ENCODE data around the gene PARG. TPM values are rescaled to one million over a fixed set of nuclear protein-coding genes. Genes with fewer than 3 reads are reported as not detected.
"Not testable (repeated sequence)": the region's sequence is repeated elsewhere in the genome, so short reads cannot be mapped to it uniquely, and the experiment has no call there.

Gene PARG
- total RNA-seq, 1 donor from 2014 or later = 67.2 TPM

DNA sequence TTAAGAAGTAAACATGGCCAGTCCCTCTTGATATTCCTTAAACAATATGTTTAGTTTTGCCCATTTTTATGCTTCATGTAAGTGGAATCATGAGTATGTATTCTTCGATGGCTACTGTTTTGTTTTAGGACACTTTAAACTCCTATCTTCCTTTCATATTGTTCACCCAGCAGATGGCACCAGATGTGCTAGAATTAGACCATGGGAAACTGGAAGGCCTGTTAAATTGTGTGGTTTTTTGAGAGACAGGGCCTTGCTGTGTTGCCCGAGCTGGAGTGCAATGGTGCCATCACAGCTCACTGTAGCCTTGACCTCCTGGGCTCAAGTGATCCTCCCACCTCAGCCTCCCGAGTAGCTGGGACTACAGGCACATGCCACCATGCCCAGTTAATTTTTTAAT is 11.3 kb upstream of the PARG start:
- not testable (repeated sequence) for H3K36me3 ChIP-seq; H3K27ac Mint-ChIP-seq; H3K36me3 Mint-ChIP-seq; H2AFZ ChIP-seq (replicated peaks); DNase-seq (ENCODE audit: low spot score); H3K9me3 Mint-ChIP-seq; H3K4me3 Mint-ChIP-seq; H3K4me3 ChIP-seq; H3F3A ChIP-seq (ENCODE audit: low read depth); H3K27me3 ChIP-seq; H3K27ac ChIP-seq; H3K4me1 Mint-ChIP-seq; H3K9me3 ChIP-seq (ENCODE audit: low read depth); H4K20me1 ChIP-seq (ENCODE audit: low read depth); H3K4me2 ChIP-seq; H3K4me1 ChIP-seq; H3K27me3 Mint-ChIP-seq (ENCODE audit: insufficient read depth, low read depth); H3K9ac ChIP-seq
- peaks cover 12% of the 10 kb centered on the region for H3K79me2 ChIP-seq (ENCODE audit: low read depth)

DNA sequence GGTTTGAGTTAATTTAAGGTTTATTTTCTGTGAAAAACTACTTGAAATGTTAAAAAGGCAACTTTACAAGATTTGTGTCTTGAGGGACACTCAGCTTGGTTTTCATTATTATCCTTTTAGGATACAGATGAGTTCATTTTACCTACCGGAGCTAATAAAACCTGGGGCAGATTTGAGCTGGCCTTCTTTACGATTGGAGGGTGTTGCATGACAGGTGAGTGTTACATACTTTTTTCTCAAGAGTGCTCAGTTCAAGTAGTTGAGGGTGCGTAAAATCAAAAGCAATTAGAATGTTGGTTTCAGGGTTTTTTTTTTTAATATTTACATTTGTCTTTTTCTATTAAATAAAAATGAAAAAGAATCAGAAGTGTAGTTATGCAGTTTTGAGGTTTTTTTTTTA is 10.2 kb upstream of the PARG start:
- H3K36me3 Mint-ChIP-seq; H2AFZ ChIP-seq (replicated peaks); H3K36me3 ChIP-seq; H3K27me3 ChIP-seq; H3K27ac ChIP-seq; H3K9me3 Mint-ChIP-seq; H3K4me3 Mint-ChIP-seq; H3K9ac ChIP-seq; H3K4me1 Mint-ChIP-seq; H3K9me3 ChIP-seq (ENCODE audit: low read depth); H3K4me2 ChIP-seq; H3K27me3 Mint-ChIP-seq (ENCODE audit: insufficient read depth, low read depth); H3K4me1 ChIP-seq; H4K20me1 ChIP-seq (ENCODE audit: low read depth); H3K4me3 ChIP-seq; H3F3A ChIP-seq (ENCODE audit: low read depth); DNase-seq (ENCODE audit: low spot score); H3K27ac Mint-ChIP-seq: not testable (repeated sequence)
- peaks cover 19% of the 10 kb centered on the region for H3K79me2 ChIP-seq (ENCODE audit: low read depth)

DNA sequence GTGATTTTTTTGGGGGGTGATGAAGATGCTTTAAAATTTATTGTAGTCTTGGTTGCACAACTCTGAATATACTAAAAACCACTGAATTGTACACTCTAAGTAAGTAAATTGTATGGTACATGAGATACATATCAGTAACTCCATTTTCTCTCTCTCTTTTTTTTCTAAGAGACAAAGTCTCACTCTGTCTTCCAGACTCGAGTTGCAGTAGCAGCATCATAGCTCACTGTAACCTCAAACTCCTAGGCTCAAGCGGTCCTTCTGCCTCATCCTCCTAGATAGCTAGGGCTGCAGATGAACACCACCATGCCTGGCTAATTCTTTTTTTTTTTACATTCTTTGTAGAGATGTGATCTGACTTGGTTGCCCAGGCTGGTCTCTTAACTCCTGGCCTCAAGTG is 6.9 kb upstream of the PARG start:
- H3K4me1 ChIP-seq; H2AFZ ChIP-seq (replicated peaks); H3K4me1 Mint-ChIP-seq; H3K9me3 ChIP-seq (ENCODE audit: low read depth); H3K4me3 Mint-ChIP-seq; H3K27ac ChIP-seq; H3K4me3 ChIP-seq; H3K27me3 ChIP-seq; H3K36me3 ChIP-seq; H3F3A ChIP-seq (ENCODE audit: low read depth); H3K27ac Mint-ChIP-seq; DNase-seq (ENCODE audit: low spot score); H3K4me2 ChIP-seq; H3K27me3 Mint-ChIP-seq (ENCODE audit: insufficient read depth, low read depth); H3K9me3 Mint-ChIP-seq; H3K36me3 Mint-ChIP-seq; H4K20me1 ChIP-seq (ENCODE audit: low read depth); H3K9ac ChIP-seq: not testable (repeated sequence)
- peaks cover 33% of the 10 kb centered on the region for H3K79me2 ChIP-seq (ENCODE audit: low read depth)

DNA sequence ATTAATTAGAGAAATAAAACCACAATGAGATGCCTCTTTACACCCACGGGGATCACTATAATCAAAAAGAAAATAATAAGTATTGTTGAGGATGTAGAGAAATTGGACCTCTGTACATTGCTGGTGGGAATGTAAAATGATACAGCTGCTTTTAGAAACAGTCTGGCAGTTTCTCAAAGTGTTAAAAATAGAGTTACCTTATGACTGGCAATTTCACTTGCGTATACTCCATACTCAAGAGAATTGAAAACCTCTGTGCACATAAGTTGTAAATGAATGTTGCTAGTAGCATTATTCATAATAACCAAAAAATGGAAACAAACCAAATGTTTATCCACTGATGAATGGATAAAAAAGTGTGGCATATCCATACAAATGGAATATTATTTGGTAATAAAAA is 6.3 kb upstream of the PARG start:
- not testable (repeated sequence) for H3K27me3 ChIP-seq; H3K4me2 ChIP-seq; H3K36me3 ChIP-seq; H3K4me1 Mint-ChIP-seq; H3K27me3 Mint-ChIP-seq (ENCODE audit: insufficient read depth, low read depth); H3K9me3 Mint-ChIP-seq; H4K20me1 ChIP-seq (ENCODE audit: low read depth); DNase-seq (ENCODE audit: low spot score); H3K4me1 ChIP-seq; H3K4me3 ChIP-seq; H3K4me3 Mint-ChIP-seq; H3K9ac ChIP-seq; H3K9me3 ChIP-seq (ENCODE audit: low read depth); H3K36me3 Mint-ChIP-seq; H3K27ac Mint-ChIP-seq; H2AFZ ChIP-seq (replicated peaks); H3F3A ChIP-seq (ENCODE audit: low read depth); H3K27ac ChIP-seq
- H3K79me2 ChIP-seq (ENCODE audit: low read depth) = peaks cover 38% of the 10 kb centered on the region

DNA sequence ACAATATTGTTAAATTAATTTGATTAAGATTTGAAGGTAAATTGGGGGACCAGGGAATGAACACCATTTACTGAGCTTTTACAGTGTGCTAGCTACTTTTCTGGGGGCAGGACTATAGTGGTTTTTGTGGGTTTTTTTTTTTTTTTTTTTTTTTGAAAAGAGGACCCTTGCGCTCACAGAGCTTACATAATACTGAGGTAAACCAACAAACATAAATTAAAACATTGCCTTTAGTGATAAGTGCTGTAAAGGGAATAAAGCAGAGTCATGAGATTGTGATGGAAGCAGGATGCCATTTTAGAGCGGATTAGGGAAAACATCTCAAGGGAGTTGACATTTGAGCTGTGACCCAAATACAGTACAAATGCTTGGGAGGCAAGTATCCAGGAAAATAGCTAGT is 1.8 kb upstream of the PARG start:
- H3K27me3 ChIP-seq; H3K4me3 Mint-ChIP-seq; H3K4me3 ChIP-seq; H3K9me3 ChIP-seq (ENCODE audit: low read depth); H3K27ac ChIP-seq; H3K9me3 Mint-ChIP-seq; H2AFZ ChIP-seq (replicated peaks); H3K27ac Mint-ChIP-seq; H3F3A ChIP-seq (ENCODE audit: low read depth); H3K36me3 Mint-ChIP-seq; H3K9ac ChIP-seq; H4K20me1 ChIP-seq (ENCODE audit: low read depth); H3K4me2 ChIP-seq; DNase-seq (ENCODE audit: low spot score); H3K27me3 Mint-ChIP-seq (ENCODE audit: insufficient read depth, low read depth); H3K36me3 ChIP-seq; H3K4me1 ChIP-seq: not testable (repeated sequence)
- peaks cover 14% of the 10 kb centered on the region for H3K4me1 Mint-ChIP-seq
- peaks cover 68% of the 10 kb centered on the region for H3K79me2 ChIP-seq (ENCODE audit: low read depth)

DNA sequence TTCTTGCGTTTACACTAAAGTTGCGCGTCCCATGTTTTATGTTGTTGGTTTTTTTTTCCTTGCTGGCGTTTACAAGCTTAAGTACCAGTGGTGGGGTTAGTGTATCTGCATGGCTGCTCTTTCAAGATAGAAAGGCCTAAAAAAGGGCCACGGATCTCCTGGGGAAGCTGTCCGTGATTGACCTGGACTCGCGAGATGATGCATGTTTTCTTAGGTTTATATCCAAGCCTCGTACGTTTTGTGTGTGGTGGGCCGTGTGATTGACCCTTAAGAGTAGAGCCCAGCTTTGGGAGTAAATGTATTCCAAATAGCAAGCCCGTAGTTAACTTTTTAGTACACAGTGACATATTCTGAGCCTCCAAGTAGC is 495 bp upstream of the PARG start:
- H3K9me3 ChIP-seq (ENCODE audit: low read depth); H3K36me3 ChIP-seq; H3K4me1 ChIP-seq; H3K36me3 Mint-ChIP-seq; DNase-seq (ENCODE audit: low spot score); H3F3A ChIP-seq (ENCODE audit: low read depth); H3K27me3 ChIP-seq; H3K27me3 Mint-ChIP-seq (ENCODE audit: insufficient read depth, low read depth); H3K9me3 Mint-ChIP-seq; H4K20me1 ChIP-seq (ENCODE audit: low read depth): not testable (repeated sequence)
- Mint-ChIP-seq H3K4me1 (peaks cover 14% of the 10 kb centered on the region), H3K27ac (peak overlapping the region; percentile 97), H3K4me3 (peak overlapping the region; percentile 98)
- Histone ChIP-seq H3K4me3 (peak overlapping the region; percentile 99), H3K27ac (peak overlapping the region; percentile 63), H3K9ac (peak overlapping the region; percentile 95), H2AFZ (replicated peaks) (peak overlapping the region; percentile 52), H3K79me2 (ENCODE audit: low read depth) (peaks cover 76% of the 10 kb centered on the region), H3K4me2 (peak overlapping the region; percentile 97)

DNA sequence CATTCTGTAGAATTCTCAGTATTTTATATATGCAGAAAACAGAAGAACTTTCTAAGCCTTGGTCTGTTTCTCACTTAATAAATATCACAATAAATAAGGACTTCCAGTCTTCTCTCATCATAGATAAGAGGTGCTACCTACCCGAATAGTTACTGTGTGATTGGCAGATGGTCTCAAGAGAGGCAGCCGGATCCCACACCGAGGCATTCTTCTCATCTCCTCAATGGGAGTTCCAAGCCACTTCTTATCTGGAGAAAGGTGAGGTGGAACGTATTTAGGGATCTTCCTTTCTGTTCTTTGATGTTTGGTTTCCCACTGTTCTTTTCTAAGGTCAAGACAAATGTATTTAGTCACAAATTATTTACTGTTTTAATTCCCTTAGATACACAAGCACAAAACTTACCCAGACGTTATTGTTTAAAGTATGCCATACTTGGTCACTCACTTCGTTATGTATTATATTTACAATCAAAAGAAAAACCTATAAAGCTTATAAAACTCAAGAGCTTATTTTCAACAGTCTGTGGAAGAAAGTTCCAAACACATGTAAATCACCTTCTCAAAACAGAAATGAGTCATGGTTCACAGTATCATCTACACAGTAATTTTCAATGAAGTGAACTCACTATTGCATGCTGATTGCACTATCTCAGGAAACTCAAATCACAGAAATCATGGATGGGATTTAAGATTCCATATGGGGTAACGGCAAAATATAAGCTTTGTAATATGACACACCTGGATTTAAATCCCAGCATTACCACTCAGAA is 9.7 kb downstream of the PARG start:
- H3K27me3 Mint-ChIP-seq (ENCODE audit: insufficient read depth, low read depth); H3K4me3 Mint-ChIP-seq; H3K4me1 ChIP-seq; H3K36me3 ChIP-seq; H3K27ac Mint-ChIP-seq; H3K4me2 ChIP-seq; H3K4me3 ChIP-seq; H2AFZ ChIP-seq (replicated peaks); H3K27me3 ChIP-seq; DNase-seq (ENCODE audit: low spot score); H3K27ac ChIP-seq; H3K9me3 Mint-ChIP-seq; H4K20me1 ChIP-seq (ENCODE audit: low read depth); H3K36me3 Mint-ChIP-seq; H3F3A ChIP-seq (ENCODE audit: low read depth); H3K9me3 ChIP-seq (ENCODE audit: low read depth); H3K4me1 Mint-ChIP-seq; H3K9ac ChIP-seq: not testable (repeated sequence)
- peaks cover 21% of the 10 kb centered on the region for H3K79me2 ChIP-seq (ENCODE audit: low read depth)

DNA sequence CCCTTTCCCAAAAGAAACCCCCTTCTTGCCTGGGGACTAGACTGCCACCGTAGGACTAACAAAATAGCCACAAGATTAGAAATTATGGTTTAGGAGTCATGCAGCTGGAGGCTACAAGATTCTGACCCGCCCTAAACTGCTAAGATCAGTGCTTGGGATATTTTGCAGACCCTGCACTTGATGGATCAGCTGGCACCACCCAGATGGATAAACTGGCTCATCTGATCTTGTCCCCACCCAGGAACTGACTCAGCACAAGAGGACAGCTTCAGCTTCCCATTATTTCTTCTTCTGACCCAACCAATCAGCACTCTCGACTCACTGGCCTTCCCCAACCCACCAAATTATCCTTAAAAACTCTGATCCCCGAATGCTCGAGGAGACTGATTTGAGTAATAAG is 10.6 kb downstream of the PARG start:
- H3K27ac Mint-ChIP-seq; H3K27me3 ChIP-seq; H3K36me3 Mint-ChIP-seq; H3K9me3 Mint-ChIP-seq; H3K9me3 ChIP-seq (ENCODE audit: low read depth); H4K20me1 ChIP-seq (ENCODE audit: low read depth); H2AFZ ChIP-seq (replicated peaks); H3K4me3 Mint-ChIP-seq; H3K4me3 ChIP-seq; H3F3A ChIP-seq (ENCODE audit: low read depth); H3K36me3 ChIP-seq; H3K27ac ChIP-seq; H3K4me1 ChIP-seq; DNase-seq (ENCODE audit: low spot score); H3K4me2 ChIP-seq; H3K4me1 Mint-ChIP-seq; H3K9ac ChIP-seq; H3K27me3 Mint-ChIP-seq (ENCODE audit: insufficient read depth, low read depth): not testable (repeated sequence)
- H3K79me2 ChIP-seq (ENCODE audit: low read depth) = peaks cover 12% of the 10 kb centered on the region

Data from neural progenitor cell (in vitro differentiated cells).